Endodermal cell (in vitro differentiated cells): ENCODE data around the gene GNAZ. TPM values are rescaled to one million over a fixed set of nuclear protein-coding genes. Genes with fewer than 3 reads are reported as not detected.

Source experiments
- DNase-seq: peaks from one replicate; pipeline ENCODE4 v3.0.0-alpha.2; 2017
- H3K27ac ChIP-seq: 2 replicates; pipeline ENCODE4 v1.5.1; 2013; ENCODE audit warnings: mild to moderate bottlenecking, low read depth, low read length, moderate library complexity
- H3K27me3 ChIP-seq: 2 replicates; pipeline ENCODE4 v1.6.1; 2013; ENCODE audit warnings: mild to moderate bottlenecking, low read length, moderate library complexity; ENCODE audit not compliant: insufficient read depth, control insufficient read depth, poor library complexity, severe bottlenecking
- H3K36me3 ChIP-seq: 2 replicates; pipeline ENCODE4 v1.7.0; 2013; ENCODE audit warnings: mild to moderate bottlenecking, low read length, moderate library complexity; ENCODE audit not compliant: control insufficient read depth, insufficient read depth
- H3K4me1 ChIP-seq: one replicate; pipeline ENCODE4 v1.7.0; 2013; ENCODE audit warnings: low read length; ENCODE audit not compliant: control insufficient read depth, insufficient read depth
- H3K4me3 ChIP-seq: 2 replicates; pipeline ENCODE4 v1.5.1; 2013; ENCODE audit warnings: mild to moderate bottlenecking, low read length, moderate library complexity
- H3K9ac ChIP-seq: 2 replicates; pipeline ENCODE4 v1.6.1; 2013; ENCODE audit warnings: mild to moderate bottlenecking, low read length, moderate library complexity; ENCODE audit not compliant: poor library complexity, severe bottlenecking; ENCODE audit errors: extremely low read depth
- H3K9me3 ChIP-seq: 2 replicates; pipeline ENCODE4 v1.6.1; 2013; ENCODE audit warnings: mild to moderate bottlenecking, low read length, moderate library complexity; ENCODE audit not compliant: control insufficient read depth
- H3K27ac Mint-ChIP-seq: 2 replicates; pipeline ENCODE4 v1.8.0; 2020; ENCODE audit warnings: mixed read lengths
- H3K27me3 Mint-ChIP-seq: 2 replicates; pipeline ENCODE4 v1.8.0; 2021; ENCODE audit warnings: mild to moderate bottlenecking, mixed read lengths; ENCODE audit not compliant: insufficient read depth
- H3K36me3 Mint-ChIP-seq: 2 replicates; pipeline ENCODE4 v1.8.0; 2020; ENCODE audit warnings: low read depth, mixed read lengths
- H3K4me1 Mint-ChIP-seq: 2 replicates; pipeline ENCODE4 v1.8.0; 2020; ENCODE audit warnings: mixed read lengths
- H3K4me3 Mint-ChIP-seq: 2 replicates; pipeline ENCODE4 v1.8.0; 2020; ENCODE audit warnings: mild to moderate bottlenecking, moderate library complexity, mixed read lengths
- H3K9me3 Mint-ChIP-seq: 2 replicates; pipeline ENCODE4 v1.8.0; 2020; ENCODE audit warnings: mild to moderate bottlenecking, mixed read lengths
- WGBS, 2 experiments: methylation state at CpG; one replicate each; pipeline versions ENCODE4 v1.1.5 to v1.1.7; 2013; ENCODE audit warnings: missing lambda C conversion rate in 2 of 2, mixed read lengths in 1 of 2; ENCODE audit not compliant: insufficient coverage in 1 of 2, insufficient read length in 1 of 2; 5-methylcytosine and 5-hydroxymethylcytosine counted together
- total RNA-seq, 2 donors: library from RNA; stranded (reverse); fragmentation: NEBNext Ultra II Directional in 1 of 2; extraction: Animal tissue kit (Norgen Biotek cat#: 25700) in 1 of 2; gene quantifications; 2 replicates in 1 of 2; 3 replicates in 1 of 2; pipeline ENCODE4 v1.2.1, GENCODE V29; 2021
- TF ChIP-seq, protein P1 (sequence below): fragments of 200-600 bp; sonication (generic); conservative IDR thresholded peaks from 2 replicates; pipeline ENCODE4 v1.5.0; 2021; ENCODE audit warnings: antibody characterized with exemption, mild to moderate bottlenecking

GNAZ gene
- total RNA-seq, 2 donors from 2014 or later, result 16.7 to 17.9 TPM

DNA sequence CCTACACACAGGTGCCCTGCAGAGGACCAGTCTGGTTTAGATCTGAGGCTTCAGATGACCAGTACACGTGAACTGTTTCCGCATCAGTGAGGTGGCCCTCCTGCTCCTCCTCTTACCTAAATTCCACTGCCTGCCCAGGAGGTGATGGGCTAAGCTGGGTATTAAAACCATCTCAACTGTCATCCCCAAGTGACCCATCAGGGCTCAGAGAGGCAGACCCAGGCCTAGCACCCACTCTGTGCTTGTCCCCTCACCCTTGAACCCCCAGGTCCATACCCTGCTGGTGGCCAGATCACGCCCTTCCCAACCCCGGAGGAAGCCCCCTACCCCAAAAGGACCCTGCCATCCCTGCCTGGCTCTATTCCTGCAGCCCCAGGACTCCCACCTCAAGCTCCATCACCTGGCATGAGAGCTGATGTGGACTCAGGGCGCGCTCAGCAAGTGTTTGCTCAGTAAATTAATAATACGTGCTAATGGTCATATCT is 50.1 kb downstream of the GNAZ start:
- no peak overlapping the region for H3K27ac Mint-ChIP-seq

DNA sequence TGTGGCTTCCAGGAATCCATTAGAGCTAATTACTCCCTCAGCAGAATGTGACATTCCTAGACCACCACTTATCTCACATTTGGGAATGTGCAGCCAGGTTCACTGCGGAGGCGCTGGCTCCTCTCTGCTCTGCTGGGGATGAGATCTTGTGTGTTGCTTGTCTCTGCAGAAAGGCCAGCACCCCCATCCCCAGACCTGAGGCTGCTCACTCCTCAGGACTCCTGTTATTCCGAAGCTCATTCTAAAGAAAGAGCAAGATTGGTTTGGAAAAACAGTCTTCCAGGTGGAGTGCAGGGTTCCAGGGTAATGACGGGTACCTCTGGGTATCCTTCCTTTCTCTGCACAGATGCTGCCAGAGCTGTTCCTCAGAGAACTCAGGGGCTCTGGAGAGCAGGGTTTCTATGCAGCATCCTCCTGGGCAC is 50.7 kb downstream of the GNAZ start:
- no peak overlapping the region for H3K27ac ChIP-seq
- no peaks in the 10 kb centered on the region for H3K36me3 ChIP-seq
- no peak overlapping the region for H3K4me3 ChIP-seq
- Mint-ChIP-seq H3K27me3 (no peaks in the 10 kb centered on the region), H3K4me1 (no peaks in the 10 kb centered on the region), H3K9me3 (no peaks in the 10 kb centered on the region), H3K4me3 (no peak overlapping the region), H3K27ac (no peak overlapping the region), H3K36me3 (no peaks in the 10 kb centered on the region)
- no peaks in the 10 kb centered on the region for H3K4me1 ChIP-seq
- DNase-seq, result no peak
- H3K27me3 ChIP-seq, result no peaks in the 10 kb centered on the region
- 88 to 100% methylated on average over 2 to 4 of the region's 4 CpGs for WGBS, 2 experiments
- H3K9ac ChIP-seq, result no peak overlapping the region
- no peaks in the 10 kb centered on the region for H3K9me3 ChIP-seq
- TF ChIP-seq, protein P1, sequence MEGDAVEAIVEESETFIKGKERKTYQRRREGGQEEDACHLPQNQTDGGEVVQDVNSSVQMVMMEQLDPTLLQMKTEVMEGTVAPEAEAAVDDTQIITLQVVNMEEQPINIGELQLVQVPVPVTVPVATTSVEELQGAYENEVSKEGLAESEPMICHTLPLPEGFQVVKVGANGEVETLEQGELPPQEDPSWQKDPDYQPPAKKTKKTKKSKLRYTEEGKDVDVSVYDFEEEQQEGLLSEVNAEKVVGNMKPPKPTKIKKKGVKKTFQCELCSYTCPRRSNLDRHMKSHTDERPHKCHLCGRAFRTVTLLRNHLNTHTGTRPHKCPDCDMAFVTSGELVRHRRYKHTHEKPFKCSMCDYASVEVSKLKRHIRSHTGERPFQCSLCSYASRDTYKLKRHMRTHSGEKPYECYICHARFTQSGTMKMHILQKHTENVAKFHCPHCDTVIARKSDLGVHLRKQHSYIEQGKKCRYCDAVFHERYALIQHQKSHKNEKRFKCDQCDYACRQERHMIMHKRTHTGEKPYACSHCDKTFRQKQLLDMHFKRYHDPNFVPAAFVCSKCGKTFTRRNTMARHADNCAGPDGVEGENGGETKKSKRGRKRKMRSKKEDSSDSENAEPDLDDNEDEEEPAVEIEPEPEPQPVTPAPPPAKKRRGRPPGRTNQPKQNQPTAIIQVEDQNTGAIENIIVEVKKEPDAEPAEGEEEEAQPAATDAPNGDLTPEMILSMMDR, result no peak

More for the DNA sequence above, 50.1 kb downstream of the GNAZ start:
- Mint-ChIP-seq H3K9me3 (no peaks in the 10 kb centered on the region), H3K27me3 (no peaks in the 10 kb centered on the region), H3K4me1 (no peaks in the 10 kb centered on the region), H3K4me3 (no peak overlapping the region), H3K36me3 (no peaks in the 10 kb centered on the region)
- 97 to 100% methylated on average over 3 to 7 of the region's 7 CpGs for WGBS, 2 experiments
- Histone ChIP-seq H3K27ac (no peak overlapping the region), H3K9ac (no peak overlapping the region), H3K9me3 (no peaks in the 10 kb centered on the region), H3K4me3 (no peak overlapping the region), H3K36me3 (no peaks in the 10 kb centered on the region), H3K4me1 (no peaks in the 10 kb centered on the region), H3K27me3 (no peaks in the 10 kb centered on the region)
- DNase-seq, result no peak
- TF ChIP-seq, protein P1, result no peak

DNA sequence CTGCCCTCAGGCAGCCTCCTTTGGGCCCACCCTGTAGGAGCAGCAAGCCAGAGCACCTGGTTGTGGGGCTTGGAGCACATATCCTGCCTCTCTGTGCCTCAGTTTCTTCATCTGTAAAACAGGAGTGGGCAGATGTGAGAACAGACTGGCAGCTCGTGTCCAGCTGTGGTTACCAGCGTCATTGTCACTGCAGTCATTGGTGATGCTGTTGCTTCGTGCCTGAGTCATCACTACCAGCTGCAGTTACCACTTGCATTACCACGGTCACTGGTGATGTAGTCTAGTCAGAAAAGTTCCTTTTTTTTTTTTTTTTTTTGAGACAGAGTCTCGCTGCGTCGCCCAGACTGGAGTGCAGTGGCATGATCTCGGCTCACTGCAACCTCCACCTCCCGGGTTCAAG is 51.1 kb downstream of the GNAZ start:
- no peak for DNase-seq
- H3K27ac ChIP-seq, result no peak overlapping the region

More for the DNA sequence above, 51.1 kb downstream of the GNAZ start:
- no peaks in the 10 kb centered on the region for H3K27me3 ChIP-seq
- TF ChIP-seq, protein P1, result no peak
- H3K4me1 ChIP-seq, result no peaks in the 10 kb centered on the region
- H3K9ac ChIP-seq, result no peak overlapping the region
- Mint-ChIP-seq H3K9me3 (no peaks in the 10 kb centered on the region), H3K27ac (no peak overlapping the region), H3K27me3 (no peaks in the 10 kb centered on the region), H3K4me1 (no peaks in the 10 kb centered on the region), H3K4me3 (no peak overlapping the region), H3K36me3 (no peaks in the 10 kb centered on the region)
- H3K36me3 ChIP-seq, result no peaks in the 10 kb centered on the region
- 93% methylated on average over 3 to 9 of the region's 9 CpGs for WGBS, 2 experiments
- no peak overlapping the region for H3K4me3 ChIP-seq
- no peaks in the 10 kb centered on the region for H3K9me3 ChIP-seq
